ENCODE measurements around the gene STMP1.
"Not testable (repeated sequence)": the region's sequence is repeated elsewhere in the genome, so short reads cannot be mapped to it uniquely, and the experiment has no call there.

STMP1 gene

DNA sequence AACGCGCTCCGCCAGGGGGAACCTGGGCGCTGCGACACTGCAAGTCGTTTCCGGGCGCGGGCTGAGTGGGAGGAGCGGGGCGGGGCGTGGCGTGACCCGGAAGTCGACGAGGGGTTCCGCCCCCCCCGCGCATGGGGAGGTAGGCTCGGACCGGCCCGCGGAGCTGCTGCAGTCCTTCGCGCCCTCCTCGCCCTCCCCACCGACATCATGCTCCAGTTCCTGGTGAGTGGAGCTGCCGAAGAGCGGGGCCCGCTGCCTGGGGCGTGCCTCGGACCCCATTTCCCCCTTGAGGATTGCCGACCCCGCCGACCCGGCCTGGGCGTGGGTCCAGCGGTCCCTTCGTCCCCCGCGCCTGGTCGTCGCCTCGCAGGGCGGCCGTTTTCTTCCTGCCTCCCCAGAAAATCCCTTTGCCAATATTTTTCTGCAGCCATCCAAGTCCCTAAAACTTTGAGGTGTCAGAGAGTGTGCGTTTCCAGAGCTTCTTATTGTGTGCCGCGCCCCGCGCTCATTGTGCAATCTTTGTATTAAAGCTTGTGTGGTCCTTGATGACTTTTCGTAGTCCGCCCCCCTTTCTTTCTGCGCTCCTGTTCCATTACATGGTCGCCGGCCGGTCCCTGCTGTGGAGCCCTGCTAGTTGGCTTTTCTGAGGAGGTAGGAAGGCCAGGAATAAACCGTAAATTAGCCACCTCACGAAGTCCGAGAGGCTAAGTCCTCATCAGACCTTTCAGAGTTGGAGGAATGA, at the start of gene STMP1:
TSS of gene STMP1 (plus strand) at position 142 of the 742 bp plus-strand sequence.
- peak; percentile 95 for DNase-seq

GRCh38 chr7:135616136-135616535, 46.2 kb upstream of the STMP1 start:
- DNase-seq = no peak

- DNase-seq = no peak
These were observed 44.5 kb upstream of the STMP1 start for GRCh38 chr7:135617781-135618180.

DNA sequence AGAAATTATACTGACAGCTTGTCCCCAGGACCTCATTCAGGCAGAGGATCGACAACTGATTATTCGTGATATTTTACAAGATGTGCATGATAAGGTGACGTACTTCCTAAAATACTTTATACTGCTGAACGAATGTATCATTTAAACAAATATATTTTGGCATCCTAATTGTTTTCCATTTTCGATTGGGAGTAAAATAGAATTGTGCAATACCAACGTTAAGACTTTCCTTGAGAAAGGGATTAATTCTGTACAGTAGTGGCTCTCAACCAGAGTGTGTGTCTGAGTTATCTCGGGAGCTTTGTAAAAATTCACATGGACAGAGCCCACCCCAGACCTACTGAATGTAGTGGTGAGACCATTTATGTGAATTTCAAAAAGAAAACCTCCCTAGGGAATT, 43.8 kb upstream of the STMP1 start:
- no peak for DNase-seq

DNA sequence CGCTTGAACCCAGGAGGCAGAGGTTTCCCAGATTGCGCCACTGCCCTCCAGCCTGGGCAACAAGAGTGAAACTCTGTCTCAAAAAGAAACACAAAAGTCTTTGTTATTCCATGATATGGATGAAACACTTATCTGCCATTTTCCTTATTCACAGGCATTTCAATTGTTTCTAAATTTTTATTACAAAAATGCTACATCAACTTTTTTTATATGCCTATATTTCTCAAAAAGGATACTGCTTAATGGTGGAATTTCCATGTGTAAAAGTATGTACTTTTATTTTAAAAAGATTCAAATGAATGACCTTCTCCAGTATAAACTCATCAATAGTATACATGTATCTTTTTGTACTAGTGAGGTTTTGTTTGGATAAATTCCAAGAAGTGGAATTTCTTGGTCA, 41.9 kb upstream of the STMP1 start:
- DNase-seq = no peak

DNA sequence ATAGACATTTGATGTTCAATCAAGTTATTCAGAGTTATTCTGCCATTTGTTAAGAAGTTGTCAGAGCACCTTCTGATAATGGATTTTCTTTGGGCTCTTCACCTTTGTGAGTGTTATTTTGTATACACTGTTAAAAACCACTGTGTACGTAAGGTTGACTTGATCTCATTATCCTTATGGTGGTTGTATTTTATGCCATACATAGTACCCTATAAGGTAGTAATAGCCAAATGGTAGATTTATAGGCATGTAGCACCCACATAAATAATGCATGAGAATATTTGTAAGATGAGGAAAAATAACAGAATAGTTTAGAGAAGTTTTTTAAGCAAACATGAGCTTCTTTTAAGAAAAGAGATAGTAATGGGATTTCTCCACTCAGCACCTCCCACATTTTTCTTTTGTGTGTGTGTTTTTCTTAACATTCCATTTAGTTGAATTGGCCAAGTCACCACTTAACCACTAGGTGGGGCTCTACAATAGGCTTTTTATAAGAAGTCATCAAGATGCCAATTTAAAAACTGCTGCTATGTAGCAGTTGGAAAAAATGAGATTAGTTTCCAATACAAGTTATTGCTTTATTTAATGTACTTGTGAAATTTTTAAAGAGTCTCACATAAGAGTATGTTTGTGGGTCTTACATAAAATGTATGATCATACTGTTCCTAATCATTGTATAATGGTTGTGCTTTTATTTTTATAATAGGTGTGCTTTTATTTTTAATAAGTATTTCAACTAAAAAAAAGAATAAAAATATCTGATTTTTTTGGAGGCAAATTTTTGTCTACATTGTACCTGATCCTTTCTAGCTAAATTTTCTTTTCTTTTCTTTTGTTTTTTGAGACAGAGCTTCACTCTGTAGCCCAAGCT, 41.1 kb upstream of the STMP1 start:
- DNase-seq = peak; percentile 56

GRCh38 chr7:135634191-135634878, 28.0 kb upstream of the STMP1 start:
- no peak for DNase-seq

DNA sequence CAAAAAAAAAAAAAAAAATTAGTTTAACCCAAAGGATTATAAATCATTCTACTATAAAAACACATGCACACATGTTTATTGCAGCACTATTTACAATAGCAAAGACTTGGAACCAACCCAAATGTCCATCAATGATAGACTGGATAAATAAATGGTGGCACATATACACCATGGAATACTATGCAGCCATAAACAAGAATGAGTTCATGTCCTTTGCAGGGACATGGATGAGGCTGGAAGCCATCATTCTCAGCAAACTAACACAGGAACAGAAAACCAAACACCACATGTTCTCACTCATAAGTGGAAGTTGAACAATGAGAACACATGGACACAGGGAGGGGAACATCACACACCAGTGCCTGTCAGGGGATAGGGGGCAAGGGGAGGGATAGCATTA, 22.6 kb upstream of the STMP1 start:
- not testable (repeated sequence) for DNase-seq

- no peak for DNase-seq
These were observed 18.2 kb upstream of the STMP1 start for GRCh38 chr7:135644154-135644553.

DNA sequence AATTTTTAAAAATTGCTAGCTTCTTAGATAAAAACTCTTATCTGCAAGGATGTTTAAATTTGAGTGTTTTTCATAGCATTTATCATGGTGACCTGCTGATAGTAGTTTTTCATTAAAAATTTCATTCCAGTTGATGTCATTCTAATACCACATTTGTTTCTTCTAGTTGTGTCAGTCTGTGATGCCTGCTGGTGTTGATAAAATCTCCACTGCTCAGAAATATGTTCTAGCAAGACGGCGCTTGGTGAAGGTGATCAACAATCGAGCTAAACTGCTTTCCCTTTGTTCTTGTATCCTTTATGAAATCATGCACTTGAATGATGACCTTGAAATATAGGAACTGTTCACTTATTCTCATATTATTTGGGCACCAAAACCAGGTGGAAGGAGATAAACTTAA, 17.6 kb upstream of the STMP1 start:
- no peak for DNase-seq

- DNase-seq = peak; percentile 57
These were observed 16.9 kb upstream of the STMP1 start for GRCh38 chr7:135645296-135645904.

DNA sequence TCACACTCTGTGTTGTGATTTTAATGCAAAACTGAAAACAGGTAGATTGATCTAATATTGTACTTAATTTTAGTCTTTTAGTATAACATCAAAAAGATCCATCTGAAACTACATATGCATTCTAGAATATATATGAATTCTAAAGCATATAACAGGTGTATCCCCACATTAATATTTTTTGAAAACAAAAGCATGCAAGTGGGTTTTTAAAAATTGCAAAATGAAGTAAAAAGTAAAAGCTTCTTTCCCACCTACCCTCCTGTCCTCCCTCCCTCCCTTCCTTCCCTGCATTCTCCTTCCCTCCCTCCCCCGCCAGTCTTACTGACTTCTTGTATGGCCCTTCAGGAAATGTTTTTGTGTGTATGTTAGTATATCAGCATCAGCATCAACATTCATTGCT, 14.6 kb upstream of the STMP1 start:
- DNase-seq = no peak

GRCh38 chr7:135648235-135648634, 14.1 kb upstream of the STMP1 start:
- no peak for DNase-seq

DNA sequence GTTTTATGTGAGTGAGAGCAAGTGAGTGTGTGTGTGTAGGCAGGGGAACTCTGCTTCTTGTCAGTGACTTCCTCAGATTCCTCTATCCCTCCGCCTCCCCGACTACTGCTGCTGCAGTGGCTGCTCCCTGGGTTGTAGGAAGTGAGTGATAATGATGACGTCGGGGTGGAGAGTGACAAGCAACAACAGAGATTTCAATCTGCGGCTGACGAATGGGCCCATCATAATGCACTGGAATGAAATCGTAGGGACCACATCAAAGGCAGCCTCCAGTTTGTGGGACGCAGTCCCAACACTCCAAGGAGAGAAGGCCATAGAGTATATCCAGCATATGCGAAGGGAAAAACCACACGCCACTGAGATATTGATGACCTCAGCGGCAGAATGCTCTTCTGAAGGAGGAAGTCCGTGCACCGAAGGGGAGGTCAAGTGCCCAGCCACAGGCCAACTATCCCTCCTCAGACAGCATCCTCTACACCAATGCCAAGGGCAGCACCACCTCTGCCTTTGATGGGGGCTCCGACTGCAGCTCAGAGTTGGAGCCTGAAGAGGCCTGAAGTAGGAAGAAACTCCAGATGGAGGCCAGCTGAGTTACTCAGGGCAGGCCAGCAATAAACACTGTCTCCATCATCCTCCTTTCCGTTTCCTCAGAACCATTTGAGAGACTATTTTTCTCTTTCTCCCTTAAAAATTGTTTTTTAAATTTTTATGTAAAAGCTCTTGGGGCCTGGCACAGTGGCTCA, 11.3 kb upstream of the STMP1 start:
- no peak for DNase-seq

GRCh38 chr7:135653340-135654080, 8.8 kb upstream of the STMP1 start:
- no peak for DNase-seq

GRCh38 chr7:135658564-135658963, 3.8 kb upstream of the STMP1 start:
- no peak for DNase-seq

DNA sequence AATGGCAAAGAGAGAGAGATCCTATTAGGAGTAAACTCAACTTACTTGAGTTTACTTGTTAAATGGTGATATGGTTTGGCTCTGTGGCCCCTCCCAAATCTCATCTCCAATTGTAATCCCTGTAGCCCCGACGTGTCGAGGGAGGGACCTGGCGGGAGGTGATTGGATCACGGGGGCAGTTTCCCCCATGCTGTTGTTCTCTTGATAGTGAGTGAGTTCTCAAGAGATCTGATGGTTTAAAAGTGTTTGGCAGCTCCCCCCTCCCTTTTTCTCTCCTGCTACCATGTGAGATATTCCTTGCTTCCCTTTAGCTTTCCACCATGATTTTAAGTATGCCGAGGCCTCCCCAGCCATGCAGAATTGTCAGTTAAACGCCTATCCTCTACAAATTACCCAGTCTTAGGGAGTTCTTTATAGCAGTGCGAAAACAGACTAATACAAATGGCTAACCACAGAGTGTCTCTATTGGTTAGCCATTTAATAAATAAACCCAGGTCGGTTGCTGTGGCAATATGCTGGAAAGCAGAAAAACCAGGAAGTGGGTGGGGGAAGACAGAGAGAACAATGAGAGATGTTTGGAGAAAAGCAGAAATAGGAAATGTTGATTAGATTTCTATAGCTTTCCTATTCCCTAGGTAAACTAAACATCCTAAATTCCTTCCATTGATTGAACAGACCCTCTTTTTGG, 3.0 kb upstream of the STMP1 start:
- DNase-seq = no peak

GRCh38 chr7:135661311-135662122, 797 bp upstream of the STMP1 start:
- peak; percentile 6 for DNase-seq

DNA sequence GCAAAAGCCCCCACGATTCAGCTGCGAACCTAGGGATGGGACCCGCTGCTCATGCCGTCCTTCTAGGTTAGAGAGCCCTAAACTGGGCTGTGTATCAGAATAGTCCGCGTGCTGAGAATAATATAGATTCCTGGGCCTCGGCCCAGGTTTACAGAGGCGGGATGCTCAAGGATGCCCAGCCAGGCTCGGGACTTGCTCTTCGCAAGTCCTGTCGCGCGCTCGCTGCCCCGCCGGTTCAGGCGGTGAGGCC, 266 bp upstream of the STMP1 start:
- no peak for DNase-seq

DNA sequence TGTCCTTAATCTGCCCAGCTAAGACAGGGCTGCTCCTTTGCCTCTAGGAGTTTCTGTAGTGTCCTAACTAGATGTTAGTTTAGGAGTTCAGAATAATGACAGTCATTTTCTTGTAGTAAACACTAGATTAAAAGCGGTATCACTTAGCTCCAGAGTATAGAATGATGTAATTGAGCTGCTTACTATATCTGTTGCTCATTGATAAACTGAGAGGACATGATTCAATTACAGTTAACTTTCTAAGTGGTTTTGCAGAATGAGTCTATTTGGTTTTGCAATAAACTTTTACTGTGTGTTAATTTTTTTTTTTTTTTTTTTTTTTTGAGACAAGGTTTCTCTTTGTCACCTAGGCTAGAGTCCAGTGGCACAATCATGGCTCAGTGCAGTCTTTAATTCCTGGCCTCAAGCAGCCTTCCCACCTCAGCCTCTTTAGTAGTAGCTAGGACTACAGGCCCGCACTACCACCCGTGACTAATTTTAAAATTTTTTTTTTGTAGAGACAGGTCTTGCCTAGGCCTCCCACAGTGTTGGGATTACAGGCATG, 1.8 kb downstream of the STMP1 start:
- no peak for DNase-seq

Measured in CD4-positive, alpha-beta T cell treated with Interleukin-21 for 1 hour (primary cell).